GM12878 (cell line): ENCODE measurements around the gene PPP6R2. TPM values are rescaled to one million over a fixed set of nuclear protein-coding genes. Genes with fewer than 3 reads are reported as not detected.

Experiments
- ATAC-seq: fragments of 200-7000 bp; cut with Tn5 transposase; 3 replicates; pipeline ENCODE4 v1.9.1; 2020; ENCODE audit warnings: mild to moderate bottlenecking, moderate library complexity
- BruUV-seq: library from RNA; stranded (reverse); fragments of 400-500 nt; replicated peaks from 2 replicates; lab custom pipeline; 2021; lab: Mats Ljungman, UMichigan
- CTCF ChIA-PET: fragments of 300-600 bp; sonication (Branson Sonifier 250); formaldehyde crosslinking; extraction: SDS; loops from one replicate; lab custom pipeline; 2021; ENCODE audit warnings: inconsistent platforms; lab: Yijun Ruan, JAX
- POLR2A ChIA-PET: fragments of 350-600 bp; formaldehyde crosslinking; extraction: SDS; loops from one replicate; lab custom pipeline; 2021; ENCODE audit warnings: inconsistent platforms; lab: Charles Lee
- RAD21 ChIA-PET: fragments of 300-600 bp; sonication (Branson Sonifier 250); formaldehyde crosslinking; loops from one replicate; lab custom pipeline; 2023; ENCODE audit warnings: antibody characterized with exemption; ENCODE audit not compliant: unreplicated experiment; lab: Charles Lee
- SMC1A ChIA-PET: fragments of 300-600 bp; sonication (Branson Sonifier 250); formaldehyde crosslinking; loops from one replicate; lab custom pipeline; 2023; ENCODE audit not compliant: unreplicated experiment, uncharacterized antibody; lab: Charles Lee
- DNase-seq: peaks from one replicate; pipeline ENCODE4 v3.0.0-alpha.2; 2011; ENCODE audit warnings: low read depth, low spot score
- FAIRE-seq: peaks from 3 replicates; lab custom pipeline; 2011; peaks lifted over from hg19 to GRCh38; lab: Jason Lieb, UNC
- H2AFZ ChIP-seq: 2 replicates; pipeline ENCODE4 v1.6.0; 2011; ENCODE audit warnings: low read depth, low read length, control low read depth; ENCODE audit not compliant: control insufficient read depth
- H3K27ac ChIP-seq: 2 replicates; pipeline ENCODE4 v1.5.1; 2011; ENCODE audit warnings: control low read depth; ENCODE audit not compliant: control insufficient read depth, insufficient read depth
- H3K27me3 ChIP-seq, 2 experiments: replicated peaks in 1 of 2; 2 replicates each; pipeline versions ENCODE4 v1.6.0 to v1.6.1; 2011; ENCODE audit warnings: low read length in 1 of 2; ENCODE audit not compliant: control insufficient read depth in 2 of 2, insufficient read depth in 2 of 2
- H3K36me3 ChIP-seq, 2 experiments: 2 replicates each; pipeline ENCODE4 v1.5.1; 2011; ENCODE audit warnings: low read length in 1 of 2; ENCODE audit not compliant: control insufficient read depth in 2 of 2, insufficient read depth in 2 of 2
- H3K4me1 ChIP-seq: 2 replicates; pipeline ENCODE4 v1.6.1; 2011; ENCODE audit warnings: mild to moderate bottlenecking, low read length, moderate library complexity, mixed read lengths; ENCODE audit not compliant: control insufficient read depth, insufficient read depth
- H3K4me2 ChIP-seq: 2 replicates; pipeline ENCODE4 v1.6.0; 2011; ENCODE audit warnings: control low read depth; ENCODE audit not compliant: control insufficient read depth, insufficient read depth
- H3K4me3 ChIP-seq: fragments of 200-600 bp; sonication (generic); 2 replicates; pipeline ENCODE4 v1.5.1; 2016
- H3K79me2 ChIP-seq: 2 replicates; pipeline ENCODE4 v1.6.0; 2011; ENCODE audit warnings: low read length; ENCODE audit not compliant: control insufficient read depth, insufficient read depth
- H3K9ac ChIP-seq: 2 replicates; pipeline ENCODE4 v1.8.0; 2011; ENCODE audit warnings: low read length, control low read depth, mixed read lengths; ENCODE audit not compliant: control insufficient read depth, insufficient read depth
- H3K9me3 ChIP-seq: replicated peaks from 3 replicates; pipeline ENCODE4 v1.5.1; 2011; ENCODE audit warnings: mild to moderate bottlenecking, low read length; ENCODE audit not compliant: control insufficient read depth, insufficient read depth
- H4K20me1 ChIP-seq: 2 replicates; pipeline ENCODE4 v1.6.0; 2011; ENCODE audit not compliant: control insufficient read depth, insufficient read depth
- ASH2L ChIP-seq: fragments of 300-600, 200-600 bp; sonication (generic); IDR thresholded peaks from 2 replicates; pipeline ENCODE4 v1.6.1; 2017; ENCODE audit warnings: low read depth, mild to moderate bottlenecking, borderline replicate concordance
- BMI1 ChIP-seq: fragments of 450-650 bp; IDR thresholded peaks from 2 replicates; pipeline ENCODE4 v1.6.1; 2016; ENCODE audit warnings: mild to moderate bottlenecking, moderate library complexity, borderline replicate concordance
- CREB1 ChIP-seq: IDR thresholded peaks from 2 replicates; pipeline ENCODE4 v1.6.1; 2012; ENCODE audit warnings: low read depth, mild to moderate bottlenecking, inconsistent platforms
- ETV6 ChIP-seq, 2 experiments: fragments of 450-650 bp in 1 of 2; IDR thresholded peaks in 1 of 2; conservative IDR thresholded peaks in 1 of 2; 2 replicates each; pipeline ENCODE4 v1.6.1; 2014; ENCODE audit warnings: antibody characterized with exemption in 1 of 2, borderline replicate concordance in 1 of 2, low read depth in 1 of 2, mild to moderate bottlenecking in 1 of 2, moderate library complexity in 1 of 2
- GABPA ChIP-seq: IDR thresholded peaks from 2 replicates; pipeline ENCODE4 v1.6.1; 2014; ENCODE audit warnings: antibody characterized with exemption, low read depth, mild to moderate bottlenecking, inconsistent platforms
- IKZF1 ChIP-seq: fragments of 450-650 bp; conservative IDR thresholded peaks from 2 replicates; pipeline ENCODE4 v1.6.1; 2017; ENCODE audit warnings: antibody characterized with exemption, mild to moderate bottlenecking
- NFYB ChIP-seq: IDR thresholded peaks from 2 replicates; pipeline ENCODE4 v1.6.1; 2011; ENCODE audit warnings: low read depth, mild to moderate bottlenecking, low read length, improper control_type of control experiment, moderate library complexity; ENCODE audit not compliant: insufficient read depth
- NR2C2 ChIP-seq: IDR thresholded peaks from 2 replicates; pipeline ENCODE4 v1.6.1; 2011; ENCODE audit warnings: borderline replicate concordance, low read depth; ENCODE audit not compliant: control insufficient read depth, insufficient read length
- RAD21 ChIP-seq: IDR thresholded peaks from 2 replicates; pipeline ENCODE4 v1.6.1; 2011; ENCODE audit warnings: mild to moderate bottlenecking, low read depth, low read length, moderate library complexity; ENCODE audit not compliant: insufficient read depth
- ZNF207 ChIP-seq: fragments of 450-650 bp; IDR thresholded peaks from 2 replicates; pipeline ENCODE4 v1.6.1; 2014; ENCODE audit warnings: antibody characterized with exemption, mild to moderate bottlenecking, borderline replicate concordance
- WGBS: methylation state at CpG from one replicate; pipeline ENCODE4 v1.1.6; 2016; ENCODE audit warnings: low lambda C conversion rate; ENCODE audit not compliant: insufficient replicate concordance, insufficient coverage; ENCODE audit errors: missing lambda C conversion rate; 5-methylcytosine and 5-hydroxymethylcytosine counted together
- in situ Hi-C: fragments of 300-500 bp; cut with MboI; formaldehyde crosslinking; loops from 9 replicates; pipeline ENCODE4 v1.14.3; 2018; ENCODE audit warnings: mixed read lengths
- intact Hi-C: fragments of 100-400 bp; cut with micrococcal nuclease; formaldehyde crosslinking; loops from one replicate; pipeline ENCODE4 v1.14.2; 2022; ENCODE audit not compliant: unreplicated experiment
- polyA plus RNA-seq, 11 experiments: library from polyadenylated mRNA; depleted of rRNA in 4 of 11; unstranded in 6 of 11; stranded (reverse) in 5 of 11; fragments of >200 nt; fragmentation: Nextera tagmentation in 4 of 11; fragmentation: Illumina TruSeq in 1 of 11; extraction: Ambion mirVana in 4 of 11; extraction: Trizol in 1 of 11; gene quantifications; 1 replicate in 1 of 11; 2 replicates in 10 of 11; pipeline versions ENCODE4 v1.2.1 to v1.2.3, GENCODE V29; 2011 to 2016; ENCODE audit warnings: inconsistent platforms in 2 of 11, missing spikeins in 2 of 11, low read depth in 1 of 11
- total RNA-seq, 4 experiments: library from RNA; depleted of rRNA in 3 of 4; stranded (reverse); fragments of >200 nt in 3 of 4; fragmentation: Illumina TruSeq in 1 of 4; extraction: Trizol in 1 of 4; gene quantifications; 2 replicates each; pipeline versions ENCODE4 v1.2.1 to v1.2.3, GENCODE V29; 2013 to 2021
- TF ChIP-seq, protein P1 (sequence below): IDR thresholded peaks from 2 replicates; pipeline ENCODE4 v1.6.1; 2012; ENCODE audit warnings: mild to moderate bottlenecking, low read depth, low read length
- TF ChIP-seq, protein P2 (sequence below): IDR thresholded peaks from 2 replicates; pipeline ENCODE4 v1.6.1; 2012; ENCODE audit warnings: low read length, inconsistent platforms

The PPP6R2 gene
- total and polyA plus RNA-seq, 10 of the 15 experiments (the other 5 are each of a cell fraction or from before 2014, with no cell fraction given), result 0.29 to 52.6 (median 25.4) TPM

GRCh38 chr22:50434849-50435248 is 91.7 kb downstream of the PPP6R2 start:
- Histone ChIP-seq H3K36me3 (peaks cover 13 to 43% of the 10 kb centered on the region in 2 experiments; a peak in 3 of 4 replicates), H2AFZ (no peak overlapping the region), H3K27ac (no peak overlapping the region), H3K9ac (no peak overlapping the region), H3K9me3 (no peaks in the 10 kb centered on the region)
- RAD21 ChIA-PET, result no interaction called here
- no peak for DNase-seq
- SMC1A ChIA-PET, result no interaction called here
- WGBS, result 92% methylated on average over 24 of the region's 24 CpGs
- POLR2A ChIA-PET, result no interaction called here
- TF ChIP-seq NFYB, result no peak
- no peak for TF ChIP-seq CREB1
- no peak for TF ChIP-seq GABPA
- no peak for TF ChIP-seq NR2C2
- TF ChIP-seq RAD21, result no peak
- TF ChIP-seq, protein P1, sequence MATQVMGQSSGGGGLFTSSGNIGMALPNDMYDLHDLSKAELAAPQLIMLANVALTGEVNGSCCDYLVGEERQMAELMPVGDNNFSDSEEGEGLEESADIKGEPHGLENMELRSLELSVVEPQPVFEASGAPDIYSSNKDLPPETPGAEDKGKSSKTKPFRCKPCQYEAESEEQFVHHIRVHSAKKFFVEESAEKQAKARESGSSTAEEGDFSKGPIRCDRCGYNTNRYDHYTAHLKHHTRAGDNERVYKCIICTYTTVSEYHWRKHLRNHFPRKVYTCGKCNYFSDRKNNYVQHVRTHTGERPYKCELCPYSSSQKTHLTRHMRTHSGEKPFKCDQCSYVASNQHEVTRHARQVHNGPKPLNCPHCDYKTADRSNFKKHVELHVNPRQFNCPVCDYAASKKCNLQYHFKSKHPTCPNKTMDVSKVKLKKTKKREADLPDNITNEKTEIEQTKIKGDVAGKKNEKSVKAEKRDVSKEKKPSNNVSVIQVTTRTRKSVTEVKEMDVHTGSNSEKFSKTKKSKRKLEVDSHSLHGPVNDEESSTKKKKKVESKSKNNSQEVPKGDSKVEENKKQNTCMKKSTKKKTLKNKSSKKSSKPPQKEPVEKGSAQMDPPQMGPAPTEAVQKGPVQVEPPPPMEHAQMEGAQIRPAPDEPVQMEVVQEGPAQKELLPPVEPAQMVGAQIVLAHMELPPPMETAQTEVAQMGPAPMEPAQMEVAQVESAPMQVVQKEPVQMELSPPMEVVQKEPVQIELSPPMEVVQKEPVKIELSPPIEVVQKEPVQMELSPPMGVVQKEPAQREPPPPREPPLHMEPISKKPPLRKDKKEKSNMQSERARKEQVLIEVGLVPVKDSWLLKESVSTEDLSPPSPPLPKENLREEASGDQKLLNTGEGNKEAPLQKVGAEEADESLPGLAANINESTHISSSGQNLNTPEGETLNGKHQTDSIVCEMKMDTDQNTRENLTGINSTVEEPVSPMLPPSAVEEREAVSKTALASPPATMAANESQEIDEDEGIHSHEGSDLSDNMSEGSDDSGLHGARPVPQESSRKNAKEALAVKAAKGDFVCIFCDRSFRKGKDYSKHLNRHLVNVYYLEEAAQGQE, result no peak
- no peak for TF ChIP-seq IKZF1
- TF ChIP-seq, protein P2, sequence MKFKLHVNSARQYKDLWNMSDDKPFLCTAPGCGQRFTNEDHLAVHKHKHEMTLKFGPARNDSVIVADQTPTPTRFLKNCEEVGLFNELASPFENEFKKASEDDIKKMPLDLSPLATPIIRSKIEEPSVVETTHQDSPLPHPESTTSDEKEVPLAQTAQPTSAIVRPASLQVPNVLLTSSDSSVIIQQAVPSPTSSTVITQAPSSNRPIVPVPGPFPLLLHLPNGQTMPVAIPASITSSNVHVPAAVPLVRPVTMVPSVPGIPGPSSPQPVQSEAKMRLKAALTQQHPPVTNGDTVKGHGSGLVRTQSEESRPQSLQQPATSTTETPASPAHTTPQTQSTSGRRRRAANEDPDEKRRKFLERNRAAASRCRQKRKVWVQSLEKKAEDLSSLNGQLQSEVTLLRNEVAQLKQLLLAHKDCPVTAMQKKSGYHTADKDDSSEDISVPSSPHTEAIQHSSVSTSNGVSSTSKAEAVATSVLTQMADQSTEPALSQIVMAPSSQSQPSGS, result no peak
- TF ChIP-seq ZNF207, result no peak
- TF ChIP-seq ASH2L, result no peak
- TF ChIP-seq BMI1, result no peak
- TF ChIP-seq ETV6 (conservative IDR thresholded peaks at IDR 0.05 in 1 of 2, IDR thresholded peaks at IDR 0.05 in 1 of 2; ENCODE audit: borderline replicate concordance in 1 of 2, low read depth in 1 of 2), result no peak
- TF ChIP-seq, all 136 proteins: peak for 0
- FAIRE-seq (no peak), ATAC-seq (no peak)
- Histone ChIP-seq H3K4me2 (no peak overlapping the region), H3K27me3 (no peaks in the 10 kb centered on the region), H3K79me2 (no peaks in the 10 kb centered on the region), H3K4me3 (no peak overlapping the region), H3K4me1 (no peaks in the 10 kb centered on the region), H4K20me1 (no peaks in the 10 kb centered on the region)
- in situ Hi-C loops, result no loop called here
- intact Hi-C loops, result no loop called here
- CTCF ChIA-PET, result no interaction called here
- BruUV-seq, result no TSS peak
